GM19372 (cell line): ENCODE measurements around the gene OR2T5.
"Not testable (repeated sequence)": the region's sequence is repeated elsewhere in the genome, so short reads cannot be mapped to it uniquely, and the experiment has no call there.

Experiments used
- ATAC-seq: cut with Tn5 transposase; IDR thresholded peaks from one replicate; pipeline ENCODE4 v1.9.1; 2021; ENCODE audit warnings: mild to moderate bottlenecking, low read depth, moderate library complexity; ENCODE audit not compliant: unreplicated experiment

The OR2T5 gene

GRCh38 chr1:248500305-248501035 is 12.1 kb downstream of the OR2T5 start:
- ATAC-seq, result not testable (repeated sequence)

DNA sequence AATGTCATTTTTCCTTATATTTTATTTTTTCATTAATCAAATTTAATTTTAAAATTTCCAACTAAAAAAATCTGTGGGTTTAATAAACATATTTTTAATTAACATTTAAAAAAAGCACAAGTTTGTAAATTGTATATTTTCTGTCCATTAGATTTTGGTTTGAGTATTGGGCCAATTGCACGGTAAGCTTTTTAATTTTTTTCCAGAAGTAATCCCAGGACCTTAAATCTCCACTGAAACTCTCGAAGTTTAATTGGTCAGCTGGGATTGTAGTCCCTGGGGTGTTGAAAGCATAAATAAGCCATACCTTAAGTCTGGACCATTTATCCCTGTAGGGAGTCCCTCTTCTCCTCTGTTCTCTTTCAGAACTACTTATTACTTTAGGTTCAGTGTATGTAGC is 19.4 kb downstream of the OR2T5 start, which contains the start of gene OR2G6:
TSS of gene OR2G6 (plus strand) at position 301 of the 400 bp plus-strand sequence. CDS start 13,574 bp downstream, outside the sequence.
- ATAC-seq, result not testable (repeated sequence)

- not testable (repeated sequence) for ATAC-seq
Measured at GRCh38 chr1:248510217-248510616, 21.8 kb downstream of the OR2T5 start.

- no peak for ATAC-seq
Measured at GRCh38 chr1:248521856-248522255, 33.5 kb downstream of the OR2T5 start.

GRCh38 chr1:248537449-248537848 is 49.1 kb downstream of the OR2T5 start:
- ATAC-seq, result not testable (repeated sequence)
